ENCODE data around the gene ECSIT.

GRCh38 chr19:11577451-11578257 lies 48.7 kb upstream of the ECSIT start, which contains the start of gene ACP5:
- TF ChIP-seq CTCF (IDR thresholded peaks at IDR 0.05), result no peak
- TF ChIP-seq POLR2AphosphoS5 (IDR thresholded peaks at IDR 0.05; ENCODE audit: low read depth, low read length), result no peak
